PFSK-1 (cell line): Measurements from ENCODE around the gene TRAPPC3L.

Experiments used
- POLR2AphosphoS5 ChIP-seq: IDR thresholded peaks from 2 replicates; pipeline ENCODE4 v1.6.1; 2012; ENCODE audit warnings: low read depth, mild to moderate bottlenecking, control low read depth, low read length, moderate library complexity
- SIN3A ChIP-seq: IDR thresholded peaks from 2 replicates; pipeline ENCODE4 v1.6.1; 2012; ENCODE audit warnings: mild to moderate bottlenecking, low read length, moderate library complexity, borderline replicate concordance; ENCODE audit not compliant: insufficient read depth
- TF ChIP-seq, protein P1 (sequence below), 2 experiments: IDR thresholded peaks; 2 replicates each; pipeline versions ENCODE4 v1.6.1 to v1.8.0; 2011 to 2012; ENCODE audit warnings: low read depth in 2 of 2, low read length in 2 of 2, control low read depth in 1 of 2, inconsistent platforms in 1 of 2, mild to moderate bottlenecking in 1 of 2, moderate library complexity in 1 of 2; ENCODE audit not compliant: insufficient read depth in 1 of 2

DNA sequence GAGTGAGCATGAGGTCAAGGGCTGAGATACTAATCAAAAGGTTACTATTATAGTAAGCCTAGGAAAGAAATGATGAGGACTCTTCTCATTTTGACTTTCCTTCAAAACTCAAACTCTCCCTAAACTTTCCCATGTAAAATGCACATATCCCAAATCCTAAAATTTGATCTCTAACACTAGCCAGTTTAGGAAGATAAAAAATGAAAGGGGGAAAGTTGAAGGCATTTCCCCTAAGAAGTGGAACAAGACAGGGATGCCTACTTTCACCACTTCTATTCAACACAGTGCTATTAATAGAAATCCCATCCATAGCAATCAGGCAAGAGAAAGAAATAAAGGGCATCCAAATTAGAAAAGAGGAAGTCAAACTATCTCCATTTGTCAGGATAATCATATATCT, 37.0 kb downstream of the TRAPPC3L start:
- TF ChIP-seq, protein P1, sequence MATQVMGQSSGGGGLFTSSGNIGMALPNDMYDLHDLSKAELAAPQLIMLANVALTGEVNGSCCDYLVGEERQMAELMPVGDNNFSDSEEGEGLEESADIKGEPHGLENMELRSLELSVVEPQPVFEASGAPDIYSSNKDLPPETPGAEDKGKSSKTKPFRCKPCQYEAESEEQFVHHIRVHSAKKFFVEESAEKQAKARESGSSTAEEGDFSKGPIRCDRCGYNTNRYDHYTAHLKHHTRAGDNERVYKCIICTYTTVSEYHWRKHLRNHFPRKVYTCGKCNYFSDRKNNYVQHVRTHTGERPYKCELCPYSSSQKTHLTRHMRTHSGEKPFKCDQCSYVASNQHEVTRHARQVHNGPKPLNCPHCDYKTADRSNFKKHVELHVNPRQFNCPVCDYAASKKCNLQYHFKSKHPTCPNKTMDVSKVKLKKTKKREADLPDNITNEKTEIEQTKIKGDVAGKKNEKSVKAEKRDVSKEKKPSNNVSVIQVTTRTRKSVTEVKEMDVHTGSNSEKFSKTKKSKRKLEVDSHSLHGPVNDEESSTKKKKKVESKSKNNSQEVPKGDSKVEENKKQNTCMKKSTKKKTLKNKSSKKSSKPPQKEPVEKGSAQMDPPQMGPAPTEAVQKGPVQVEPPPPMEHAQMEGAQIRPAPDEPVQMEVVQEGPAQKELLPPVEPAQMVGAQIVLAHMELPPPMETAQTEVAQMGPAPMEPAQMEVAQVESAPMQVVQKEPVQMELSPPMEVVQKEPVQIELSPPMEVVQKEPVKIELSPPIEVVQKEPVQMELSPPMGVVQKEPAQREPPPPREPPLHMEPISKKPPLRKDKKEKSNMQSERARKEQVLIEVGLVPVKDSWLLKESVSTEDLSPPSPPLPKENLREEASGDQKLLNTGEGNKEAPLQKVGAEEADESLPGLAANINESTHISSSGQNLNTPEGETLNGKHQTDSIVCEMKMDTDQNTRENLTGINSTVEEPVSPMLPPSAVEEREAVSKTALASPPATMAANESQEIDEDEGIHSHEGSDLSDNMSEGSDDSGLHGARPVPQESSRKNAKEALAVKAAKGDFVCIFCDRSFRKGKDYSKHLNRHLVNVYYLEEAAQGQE (IDR thresholded peaks at IDR 0.05; ENCODE audit: insufficient read depth in 1 of 2, low read depth in 2 of 2, low read length in 2 of 2) = no peak
- TF ChIP-seq POLR2AphosphoS5 = no peak
- TF ChIP-seq SIN3A = no peak
